ENCODE measurements around the gene FBXO42. TPM values are rescaled to one million over a fixed set of nuclear protein-coding genes. Genes with fewer than 3 reads are reported as not detected.

Gene FBXO42
- total and polyA plus RNA-seq, 2 of the 13 experiments (the other 11 are each of a cell fraction or from before 2014, with no cell fraction given): 7.6 to 17.5 TPM

- TF ChIP-seq, protein P1, sequence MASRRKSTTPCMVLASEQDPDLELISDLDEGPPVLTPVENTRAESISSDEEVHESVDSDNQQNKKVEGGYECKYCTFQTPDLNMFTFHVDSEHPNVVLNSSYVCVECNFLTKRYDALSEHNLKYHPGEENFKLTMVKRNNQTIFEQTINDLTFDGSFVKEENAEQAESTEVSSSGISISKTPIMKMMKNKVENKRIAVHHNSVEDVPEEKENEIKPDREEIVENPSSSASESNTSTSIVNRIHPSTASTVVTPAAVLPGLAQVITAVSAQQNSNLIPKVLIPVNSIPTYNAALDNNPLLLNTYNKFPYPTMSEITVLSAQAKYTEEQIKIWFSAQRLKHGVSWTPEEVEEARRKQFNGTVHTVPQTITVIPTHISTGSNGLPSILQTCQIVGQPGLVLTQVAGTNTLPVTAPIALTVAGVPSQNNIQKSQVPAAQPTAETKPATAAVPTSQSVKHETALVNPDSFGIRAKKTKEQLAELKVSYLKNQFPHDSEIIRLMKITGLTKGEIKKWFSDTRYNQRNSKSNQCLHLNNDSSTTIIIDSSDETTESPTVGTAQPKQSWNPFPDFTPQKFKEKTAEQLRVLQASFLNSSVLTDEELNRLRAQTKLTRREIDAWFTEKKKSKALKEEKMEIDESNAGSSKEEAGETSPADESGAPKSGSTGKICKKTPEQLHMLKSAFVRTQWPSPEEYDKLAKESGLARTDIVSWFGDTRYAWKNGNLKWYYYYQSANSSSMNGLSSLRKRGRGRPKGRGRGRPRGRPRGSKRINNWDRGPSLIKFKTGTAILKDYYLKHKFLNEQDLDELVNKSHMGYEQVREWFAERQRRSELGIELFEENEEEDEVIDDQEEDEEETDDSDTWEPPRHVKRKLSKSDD (CRISPR knock-in tag; IDR thresholded peaks at IDR 0.05; ENCODE audit: low read depth): no peak
- TF ChIP-seq HINFP (CRISPR knock-in tag; IDR thresholded peaks at IDR 0.05; ENCODE audit: low read depth) (no peak), SETDB1 (CRISPR knock-in tag; IDR thresholded peaks at IDR 0.05; ENCODE audit: borderline replicate concordance) (no peak), HIVEP1 (CRISPR knock-in tag; IDR thresholded peaks at IDR 0.05) (peak; percentile 40; the same call in 1 of the 2 replicates), MXD3 (CRISPR knock-in tag; IDR thresholded peaks at IDR 0.05) (peak; percentile 87), MYNN (CRISPR knock-in tag; IDR thresholded peaks at IDR 0.05; ENCODE audit: low read depth) (peak; percentile 77; the same call in 1 of the 2 replicates), ZFYVE20 (CRISPR knock-in tag; IDR thresholded peaks at IDR 0.05; ENCODE audit: borderline replicate concordance, low read depth) (no peak), ZFP82 (CRISPR knock-in tag; IDR thresholded peaks at IDR 0.05; ENCODE audit: borderline replicate concordance) (0 out of 2 replicates have a peak, but pooled peaks have one; percentile 36), ZBTB46 (CRISPR knock-in tag; IDR thresholded peaks at IDR 0.05; ENCODE audit: borderline replicate concordance) (no peak), ZSCAN30 (CRISPR knock-in tag; IDR thresholded peaks at IDR 0.05) (no peak), RELA (CRISPR knock-in tag; IDR thresholded peaks at IDR 0.05) (no peak)
- TF ChIP-seq, protein P2, sequence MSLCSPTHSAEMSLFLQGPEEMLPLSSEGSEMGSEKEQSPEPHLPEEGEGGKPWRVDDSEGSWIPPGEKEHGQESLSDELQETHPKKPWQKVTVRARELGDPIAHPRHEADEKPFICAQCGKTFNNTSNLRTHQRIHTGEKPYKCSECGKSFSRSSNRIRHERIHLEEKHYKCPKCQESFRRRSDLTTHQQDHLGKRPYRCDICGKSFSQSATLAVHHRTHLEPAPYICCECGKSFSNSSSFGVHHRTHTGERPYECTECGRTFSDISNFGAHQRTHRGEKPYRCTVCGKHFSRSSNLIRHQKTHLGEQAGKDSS (CRISPR knock-in tag; IDR thresholded peaks at IDR 0.05; ENCODE audit: borderline replicate concordance, low read depth): no peak
- TF ChIP-seq, protein P3, sequence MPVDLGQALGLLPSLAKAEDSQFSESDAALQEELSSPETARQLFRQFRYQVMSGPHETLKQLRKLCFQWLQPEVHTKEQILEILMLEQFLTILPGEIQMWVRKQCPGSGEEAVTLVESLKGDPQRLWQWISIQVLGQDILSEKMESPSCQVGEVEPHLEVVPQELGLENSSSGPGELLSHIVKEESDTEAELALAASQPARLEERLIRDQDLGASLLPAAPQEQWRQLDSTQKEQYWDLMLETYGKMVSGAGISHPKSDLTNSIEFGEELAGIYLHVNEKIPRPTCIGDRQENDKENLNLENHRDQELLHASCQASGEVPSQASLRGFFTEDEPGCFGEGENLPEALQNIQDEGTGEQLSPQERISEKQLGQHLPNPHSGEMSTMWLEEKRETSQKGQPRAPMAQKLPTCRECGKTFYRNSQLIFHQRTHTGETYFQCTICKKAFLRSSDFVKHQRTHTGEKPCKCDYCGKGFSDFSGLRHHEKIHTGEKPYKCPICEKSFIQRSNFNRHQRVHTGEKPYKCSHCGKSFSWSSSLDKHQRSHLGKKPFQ (CRISPR knock-in tag; IDR thresholded peaks at IDR 0.05; ENCODE audit: insufficient replicate concordance): no peak
- TF ChIP-seq, protein P4, sequence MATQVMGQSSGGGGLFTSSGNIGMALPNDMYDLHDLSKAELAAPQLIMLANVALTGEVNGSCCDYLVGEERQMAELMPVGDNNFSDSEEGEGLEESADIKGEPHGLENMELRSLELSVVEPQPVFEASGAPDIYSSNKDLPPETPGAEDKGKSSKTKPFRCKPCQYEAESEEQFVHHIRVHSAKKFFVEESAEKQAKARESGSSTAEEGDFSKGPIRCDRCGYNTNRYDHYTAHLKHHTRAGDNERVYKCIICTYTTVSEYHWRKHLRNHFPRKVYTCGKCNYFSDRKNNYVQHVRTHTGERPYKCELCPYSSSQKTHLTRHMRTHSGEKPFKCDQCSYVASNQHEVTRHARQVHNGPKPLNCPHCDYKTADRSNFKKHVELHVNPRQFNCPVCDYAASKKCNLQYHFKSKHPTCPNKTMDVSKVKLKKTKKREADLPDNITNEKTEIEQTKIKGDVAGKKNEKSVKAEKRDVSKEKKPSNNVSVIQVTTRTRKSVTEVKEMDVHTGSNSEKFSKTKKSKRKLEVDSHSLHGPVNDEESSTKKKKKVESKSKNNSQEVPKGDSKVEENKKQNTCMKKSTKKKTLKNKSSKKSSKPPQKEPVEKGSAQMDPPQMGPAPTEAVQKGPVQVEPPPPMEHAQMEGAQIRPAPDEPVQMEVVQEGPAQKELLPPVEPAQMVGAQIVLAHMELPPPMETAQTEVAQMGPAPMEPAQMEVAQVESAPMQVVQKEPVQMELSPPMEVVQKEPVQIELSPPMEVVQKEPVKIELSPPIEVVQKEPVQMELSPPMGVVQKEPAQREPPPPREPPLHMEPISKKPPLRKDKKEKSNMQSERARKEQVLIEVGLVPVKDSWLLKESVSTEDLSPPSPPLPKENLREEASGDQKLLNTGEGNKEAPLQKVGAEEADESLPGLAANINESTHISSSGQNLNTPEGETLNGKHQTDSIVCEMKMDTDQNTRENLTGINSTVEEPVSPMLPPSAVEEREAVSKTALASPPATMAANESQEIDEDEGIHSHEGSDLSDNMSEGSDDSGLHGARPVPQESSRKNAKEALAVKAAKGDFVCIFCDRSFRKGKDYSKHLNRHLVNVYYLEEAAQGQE (IDR thresholded peaks at IDR 0.05; ENCODE audit: borderline replicate concordance in 1 of 2, low read depth in 1 of 2, low read length in 2 of 2): no peak
These were observed 15.1 kb upstream of the FBXO42 start (continued) for GRCh38 chr1:16367258-16367967.
